ENCODE results near the gene GALNT18. TPM values are rescaled to one million over a fixed set of nuclear protein-coding genes. Genes with fewer than 3 reads are reported as not detected.

The GALNT18 gene
- total and polyA plus RNA-seq, 2 of the 4 experiments (the other 2 are of a cell fraction): 9.5 to 11.3 TPM

- in situ Hi-C loops (cut with MboI; ENCODE audit: low sequenced_read_pairs) (no loop called here), intact Hi-C loops (cut with micrococcal nuclease) (loop anchor here (5.0 to 10.0 kb wide), 2 partner anchors 220 to 588 kb away; no protein-coding TSS in a partner anchor), dilution Hi-C loops (cut with HindIII; ENCODE audit: low sequenced_read_pairs, unreplicated experiment) (no loop called here)
- Histone ChIP-seq H3K27ac (ENCODE audit: insufficient read depth, low read length) (no peak overlapping the region), H3K14ac (replicated peaks; ENCODE audit: low read depth, low read length) (no peak overlapping the region), H2BK120ac (ENCODE audit: low read depth, low read length) (no peak overlapping the region), H3K79me1 (ENCODE audit: low read depth in 1 of 2, low read length in 2 of 2) (no peaks in the 10 kb centered on the region), H3K23ac (ENCODE audit: low read depth, low read length) (no peak overlapping the region), H2AK5ac (ENCODE audit: low read depth, low read length) (no peak overlapping the region), H3K9me3 (ENCODE audit: control insufficient read depth, insufficient read depth, low read length) (no peaks in the 10 kb centered on the region), H4K5ac (ENCODE audit: low read depth, low read length) (no peak overlapping the region), H3K4me3 (ENCODE audit: insufficient read depth, low read depth, low read length) (no peak overlapping the region), H3K18ac (ENCODE audit: low read depth, low read length) (no peak overlapping the region), H2BK5ac (ENCODE audit: low read depth, low read length, poor library complexity, severe bottlenecking) (no peak overlapping the region), H3K4me1 (ENCODE audit: control insufficient read depth, insufficient read depth, low read length) (peaks cover 2% of the 10 kb centered on the region), H2BK15ac (ENCODE audit: low read depth, low read length) (no peak overlapping the region), H2BK20ac (ENCODE audit: low read depth, low read length) (no peak overlapping the region), H3K56ac (ENCODE audit: extremely low read depth, insufficient read depth, low read length) (no peak overlapping the region), H4K8ac (ENCODE audit: low read depth in 2 of 2, low read length in 2 of 2) (no peak overlapping the region), H4K20me1 (ENCODE audit: insufficient read depth, low read length) (no peaks in the 10 kb centered on the region; the same call in 1 of the 2 replicates), H3K36me3 (ENCODE audit: control insufficient read depth, insufficient read depth, low read length) (no peaks in the 10 kb centered on the region), H3K4me2 (ENCODE audit: low read depth, low read length) (no peak overlapping the region), H3K9ac (ENCODE audit: low read depth, low read length) (no peak overlapping the region), H3K4ac (ENCODE audit: low read depth, low read length) (no peak overlapping the region), H3K27me3 (ENCODE audit: control insufficient read depth, insufficient read depth, low read length) (peaks cover 25% of the 10 kb centered on the region), H4K91ac (ENCODE audit: insufficient read depth, low read depth, low read length) (no peak overlapping the region), H2AK9ac (replicated peaks; ENCODE audit: low read depth, low read length, poor library complexity) (no peak overlapping the region), H3K9me1 (ENCODE audit: insufficient read depth, low read length) (0 out of 2 replicates have a peak, but pooled peaks cover 3% of the 10 kb centered on the region), H2AFZ (replicated peaks; ENCODE audit: low read length, poor library complexity) (no peak overlapping the region)
- BruUV-seq (replicated peaks): no TSS peak
- DNase-seq (no peak), ATAC-seq (ENCODE audit: low read depth) (no peak)
- ChIA-PET POLR2A (ENCODE audit: unreplicated experiment) (no interaction called here), CTCF (no interaction called here)
- no CpG with 5 or more reads among the region's 4 CpGs for WGBS, 2 experiments (ENCODE audit: extremely low coverage in 2 of 2, insufficient read length in 1 of 2)
- no peak for TF ChIP-seq SMC3 (IDR thresholded peaks at IDR 0.05; ENCODE audit: low read depth, low read length)
- TF ChIP-seq MAFK (IDR thresholded peaks at IDR 0.05; ENCODE audit: low read depth, low read length): no peak
- TF ChIP-seq MXI1 (IDR thresholded peaks at IDR 0.05; ENCODE audit: borderline replicate concordance, low read depth, low read length): no peak
- TF ChIP-seq RCOR1 (IDR thresholded peaks at IDR 0.05; ENCODE audit: insufficient replicate concordance, low read length): no peak
- TF ChIP-seq MAZ (IDR thresholded peaks at IDR 0.05; ENCODE audit: borderline replicate concordance, low read depth, low read length): no peak
- TF ChIP-seq USF2 (IDR thresholded peaks at IDR 0.05; ENCODE audit: low read depth, low read length): no peak
These were observed 3.1 kb upstream of the GALNT18 start for GRCh38 chr11:11624926-11625325.

Data from IMR-90 (cell line).